Mesodermal cell (in vitro differentiated cells): ENCODE measurements around the gene CCNQ. TPM values are rescaled to one million over a fixed set of nuclear protein-coding genes. Genes with fewer than 3 reads are reported as not detected.

ENCODE experiments used
- H3K27ac ChIP-seq: 2 replicates; pipeline ENCODE4 v1.7.0; 2013; ENCODE audit warnings: mild to moderate bottlenecking, low read depth, low read length, moderate library complexity; ENCODE audit not compliant: severe bottlenecking
- H3K36me3 ChIP-seq: 2 replicates; pipeline ENCODE4 v1.7.1; 2013; ENCODE audit warnings: mild to moderate bottlenecking, low read length, moderate library complexity; ENCODE audit not compliant: control insufficient read depth, insufficient read depth
- H3K4me1 ChIP-seq: one replicate; pipeline ENCODE4 v1.7.1; 2013; ENCODE audit warnings: mild to moderate bottlenecking, low read length; ENCODE audit not compliant: insufficient read depth, control insufficient read depth, poor library complexity, severe bottlenecking
- H3K4me3 ChIP-seq: 2 replicates; pipeline ENCODE4 v1.7.0; 2013; ENCODE audit warnings: low read length, control low read depth, mild to moderate bottlenecking; ENCODE audit not compliant: insufficient read depth, poor library complexity, severe bottlenecking; ENCODE audit errors: extremely low read depth
- H3K9me3 ChIP-seq: 2 replicates; pipeline ENCODE4 v1.7.1; 2013; ENCODE audit warnings: mild to moderate bottlenecking, low read length, moderate library complexity; ENCODE audit not compliant: control insufficient read depth
- WGBS, 2 experiments: methylation state at CpG; one replicate each; pipeline ENCODE4 v1.1.5; 2013; ENCODE audit warnings: missing lambda C conversion rate in 2 of 2; ENCODE audit not compliant: insufficient coverage in 2 of 2; 5-methylcytosine and 5-hydroxymethylcytosine counted together
- polyA plus RNA-seq, 2 experiments: library from polyadenylated mRNA; stranded (reverse); fragments of 50-300 nt; gene quantifications; one replicate each; pipeline ENCODE4 v1.2.3, GENCODE V29; 2013

CCNQ gene
- polyA plus RNA-seq (2013, experiment 1 of 2), result 23.2 TPM
- polyA plus RNA-seq (2013, experiment 2 of 2), result 20.4 TPM

DNA sequence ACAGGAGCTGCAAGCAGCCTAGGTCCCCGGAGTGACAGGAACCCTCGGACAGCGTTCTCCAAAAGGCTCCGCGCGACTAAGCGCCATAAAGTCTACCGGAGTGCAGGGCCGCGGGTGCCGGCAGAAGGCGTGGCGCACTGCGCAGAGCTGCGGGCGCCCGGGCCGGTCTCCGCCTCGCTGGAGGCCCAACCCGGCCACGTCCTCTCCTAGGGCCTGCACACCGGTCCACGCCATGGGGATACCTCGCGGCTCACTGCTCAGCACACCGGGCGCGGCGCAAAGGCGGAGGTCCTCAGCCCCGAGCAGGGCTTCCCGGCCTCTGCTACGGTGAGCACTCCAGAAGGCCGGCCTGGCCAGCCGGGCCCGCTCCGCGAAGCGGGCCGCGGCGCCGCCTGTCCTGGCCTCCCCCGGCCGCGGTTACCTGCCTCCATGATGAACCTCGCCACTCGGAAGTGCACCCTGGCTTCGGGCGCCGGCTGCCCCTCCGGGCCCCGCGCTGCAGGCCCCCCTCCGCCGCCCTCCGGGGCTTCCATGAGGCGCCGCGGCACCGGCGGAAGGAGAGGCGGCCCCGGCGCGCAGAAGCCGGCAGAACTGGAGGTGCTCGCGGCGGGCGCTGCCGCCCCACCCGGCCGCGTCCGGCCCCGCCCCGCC is at the start of gene CCNQ:
TSS of gene CCNQ (minus strand) at position 599 of the 651 bp plus-strand sequence. CDS start at position 533, 66 bp downstream.
- H3K4me1 ChIP-seq, result peaks cover 4% of the 10 kb centered on the region
- peak within 1 kb of the TSS; percentile 58 for H3K4me3 ChIP-seq
- 0 to 3% methylated on average over 8 to 25 of the region's 79 CpGs for WGBS, 2 experiments
- H3K9me3 ChIP-seq, result no peaks in the 10 kb centered on the region
- peaks cover 13% of the 10 kb centered on the region for H3K36me3 ChIP-seq
- no peak within 1 kb of the TSS for H3K27ac ChIP-seq

DNA sequence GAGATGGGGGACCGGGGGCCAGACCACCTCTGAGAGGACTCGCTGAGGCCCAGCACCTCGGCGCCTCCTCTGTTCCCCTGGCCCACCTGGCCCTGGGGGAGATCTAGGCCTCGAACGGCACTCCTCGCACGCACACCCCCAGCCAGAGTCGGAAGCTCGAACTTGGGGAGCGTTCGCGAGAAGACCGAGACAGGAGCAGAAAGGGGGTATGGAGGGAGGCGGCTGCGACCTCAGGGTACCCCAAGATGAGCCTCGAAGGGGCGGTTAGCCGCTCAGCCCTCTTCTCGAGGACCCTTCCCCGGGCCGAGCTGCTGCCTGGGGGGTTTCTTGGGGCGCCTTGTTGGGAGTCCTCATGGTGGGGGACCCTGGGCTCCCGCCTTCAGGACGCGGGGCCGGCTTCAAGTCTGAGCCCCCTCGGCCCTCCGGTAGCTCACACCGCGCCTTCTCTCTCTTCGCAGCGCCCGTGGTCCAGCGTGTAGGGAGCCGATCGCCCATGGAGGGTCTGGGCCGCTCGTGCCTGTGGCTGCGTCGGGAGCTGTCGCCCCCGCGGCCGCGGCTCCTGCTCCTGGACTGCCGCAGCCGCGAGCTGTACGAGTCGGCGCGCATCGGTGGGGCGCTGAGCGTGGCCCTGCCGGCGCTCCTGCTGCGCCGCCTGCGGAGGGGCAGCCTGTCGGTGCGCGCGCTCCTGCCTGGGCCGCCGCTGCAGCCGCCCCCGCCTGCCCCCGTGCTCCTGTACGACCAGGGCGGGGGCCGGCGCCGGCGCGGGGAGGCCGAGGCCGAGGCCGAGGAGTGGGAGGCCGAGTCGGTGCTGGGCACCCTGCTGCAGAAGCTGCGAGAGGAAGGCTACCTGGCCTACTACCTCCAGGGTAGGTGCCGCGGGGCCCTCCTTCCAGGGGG is 48.8 kb upstream of the CCNQ start:
- H3K36me3 ChIP-seq, result no peaks in the 10 kb centered on the region
- WGBS, 2 experiments, result 6 to 14% methylated on average over 23 to 34 of the region's 85 CpGs
- H3K27ac ChIP-seq, result no peak overlapping the region
- H3K4me3 ChIP-seq, result no peak overlapping the region
- no peaks in the 10 kb centered on the region for H3K9me3 ChIP-seq
- no peaks in the 10 kb centered on the region for H3K4me1 ChIP-seq

DNA sequence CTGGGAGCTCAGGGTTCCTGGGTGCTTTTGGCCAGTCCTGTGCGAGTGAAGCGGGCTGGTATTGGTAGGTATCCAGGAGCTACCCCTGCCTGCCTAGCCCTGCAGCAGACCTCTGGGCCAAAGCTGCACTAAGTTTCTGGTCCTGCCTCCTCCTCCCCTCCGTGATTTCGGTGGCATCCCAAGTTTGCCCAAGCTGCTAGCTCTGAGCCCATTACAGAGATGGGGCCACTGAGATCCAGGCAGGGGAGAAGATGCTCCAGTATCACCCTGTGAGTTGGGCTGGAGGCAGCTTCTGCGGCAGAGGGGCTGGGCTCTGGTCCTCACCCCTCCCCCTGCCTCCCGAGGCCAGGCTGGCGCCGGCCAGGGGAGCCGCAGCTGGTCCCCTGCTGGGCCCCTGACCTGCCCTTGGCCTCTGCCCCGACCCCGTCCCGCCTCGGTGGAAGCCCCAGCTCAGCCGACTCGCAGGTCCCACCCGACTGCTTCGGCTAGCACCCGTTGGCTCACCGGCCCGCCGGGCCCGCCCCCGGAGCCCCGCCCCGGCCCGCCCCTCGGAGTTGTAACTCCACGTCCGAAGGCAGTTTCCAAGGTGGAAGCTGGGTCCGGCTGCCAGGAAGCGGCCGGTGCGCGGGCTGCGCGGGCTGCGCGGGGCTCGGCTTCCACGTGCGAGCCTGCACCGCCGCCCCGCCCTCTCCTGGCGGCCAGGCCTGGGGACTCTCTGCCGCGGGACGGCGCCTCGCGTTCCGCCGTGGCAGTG is 47.9 kb upstream of the CCNQ start, which contains the start of gene DUSP9:
TSS of gene DUSP9 (plus strand) at position 584 of the 754 bp plus-strand sequence. CDS start 751 bp downstream, outside the sequence.
- no peak within 1 kb of the TSS for H3K27ac ChIP-seq
- H3K9me3 ChIP-seq, result no peaks in the 10 kb centered on the region
- H3K36me3 ChIP-seq, result no peaks in the 10 kb centered on the region
- H3K4me3 ChIP-seq, result no peak within 1 kb of the TSS
- WGBS, 2 experiments, result 7% methylated on average over 21 of the region's 53 CpGs; no CpG with 5 or more reads in 1 of the 2 experiments
- H3K4me1 ChIP-seq, result no peaks in the 10 kb centered on the region

DNA sequence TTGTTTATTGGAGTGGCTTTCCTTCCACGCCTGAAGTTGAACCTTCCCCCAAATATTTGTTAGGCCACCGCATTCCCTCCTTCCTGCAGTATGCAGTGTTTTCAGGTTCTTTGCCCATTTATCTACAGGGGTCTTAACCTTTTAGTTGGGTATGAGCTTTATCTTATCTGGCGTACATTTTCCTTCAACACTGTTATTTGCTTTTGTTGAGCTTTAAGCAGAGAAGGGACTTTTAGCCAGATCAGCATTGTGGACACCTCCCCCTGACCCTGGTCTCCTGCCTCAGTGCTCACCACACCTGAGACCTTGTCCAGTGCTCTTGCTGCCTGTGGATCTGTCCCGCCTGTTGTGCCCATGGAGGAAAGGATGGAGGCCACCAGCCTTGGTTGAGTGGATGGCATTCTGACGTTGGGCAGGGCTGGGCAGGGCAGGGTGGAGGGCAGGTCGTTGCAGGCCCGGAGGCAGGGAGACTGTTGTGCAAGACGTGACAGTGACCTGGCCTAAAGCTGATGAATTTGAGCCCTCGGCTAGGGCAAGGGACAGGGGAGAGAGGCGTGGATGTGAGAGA is 47.1 kb upstream of the CCNQ start:
- Histone ChIP-seq H3K36me3 (no peaks in the 10 kb centered on the region), H3K27ac (no peak overlapping the region), H3K4me3 (no peak overlapping the region), H3K9me3 (no peaks in the 10 kb centered on the region), H3K4me1 (no peaks in the 10 kb centered on the region)
- 76% methylated on average over 5 of the region's 10 CpGs; no CpG with 5 or more reads in 1 of the 2 experiments for WGBS, 2 experiments

DNA sequence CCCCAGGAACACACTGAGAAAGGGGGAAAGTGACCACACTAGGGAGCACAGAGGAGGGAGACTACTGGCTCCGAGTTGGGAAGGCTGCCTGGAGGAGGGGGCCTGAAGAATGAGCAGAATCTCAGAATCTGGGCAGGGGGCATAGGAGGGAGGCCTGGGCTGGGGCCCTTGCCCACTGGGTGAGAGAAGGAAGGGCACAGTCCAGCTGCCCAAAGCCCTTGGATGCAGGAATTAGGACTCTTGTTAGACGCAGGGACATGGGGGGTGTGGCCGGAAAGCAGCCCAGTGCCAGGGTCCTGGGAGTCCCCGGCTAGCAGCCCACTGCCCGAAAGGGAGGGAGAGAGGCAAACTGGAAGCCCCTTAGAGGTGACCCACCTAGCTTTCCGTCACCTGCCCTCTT is 46.2 kb upstream of the CCNQ start:
- Histone ChIP-seq H3K4me3 (no peak overlapping the region), H3K4me1 (no peaks in the 10 kb centered on the region), H3K27ac (no peak overlapping the region), H3K36me3 (no peaks in the 10 kb centered on the region), H3K9me3 (no peaks in the 10 kb centered on the region)
- 58% methylated on average over 3 of the region's 6 CpGs; no CpG with 5 or more reads in 1 of the 2 experiments for WGBS, 2 experiments

DNA sequence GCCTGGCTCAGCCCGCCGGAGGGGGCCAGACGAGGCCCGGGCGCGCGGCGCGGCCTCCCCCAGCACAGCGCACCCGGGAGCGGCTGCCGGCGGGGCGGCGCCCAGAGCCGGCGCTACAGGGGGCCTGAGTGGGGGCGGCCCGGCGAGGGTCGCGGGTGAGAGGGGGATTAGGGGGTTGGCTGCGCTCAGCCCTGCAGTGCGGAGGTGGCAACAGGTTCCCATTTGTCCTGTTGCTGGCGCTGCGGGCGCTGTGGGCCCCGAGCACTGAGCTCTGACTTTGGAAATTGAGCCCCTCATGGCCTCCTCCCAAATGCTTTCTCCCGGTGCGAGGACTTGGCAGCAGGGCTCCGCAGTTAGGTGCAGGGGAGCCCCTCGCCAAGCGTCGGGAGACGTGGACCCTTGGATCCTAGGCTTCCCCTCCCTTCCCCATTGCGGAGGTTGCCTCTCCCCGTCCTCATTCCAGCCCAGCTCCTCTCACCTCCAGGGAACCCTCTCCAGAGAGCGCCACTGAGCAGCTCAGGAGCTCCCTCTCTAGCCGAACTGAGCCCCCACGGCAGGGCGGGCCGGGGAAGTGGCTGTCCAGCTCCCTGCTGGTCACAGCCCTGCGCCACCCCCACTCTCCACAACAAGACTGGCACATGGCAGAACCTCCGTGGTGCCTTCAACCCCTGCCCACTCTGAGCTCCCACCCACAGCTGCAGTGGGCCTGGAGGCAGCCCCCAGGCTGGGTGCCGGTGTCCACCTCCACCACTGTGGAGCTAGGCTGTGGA is 45.6 kb upstream of the CCNQ start:
- Histone ChIP-seq H3K27ac (no peak overlapping the region), H3K4me3 (peak overlapping the region; percentile 18), H3K36me3 (no peaks in the 10 kb centered on the region), H3K4me1 (no peaks in the 10 kb centered on the region), H3K9me3 (no peaks in the 10 kb centered on the region)
- WGBS, 2 experiments, result 10% methylated on average over 17 of the region's 46 CpGs; no CpG with 5 or more reads in 1 of the 2 experiments

DNA sequence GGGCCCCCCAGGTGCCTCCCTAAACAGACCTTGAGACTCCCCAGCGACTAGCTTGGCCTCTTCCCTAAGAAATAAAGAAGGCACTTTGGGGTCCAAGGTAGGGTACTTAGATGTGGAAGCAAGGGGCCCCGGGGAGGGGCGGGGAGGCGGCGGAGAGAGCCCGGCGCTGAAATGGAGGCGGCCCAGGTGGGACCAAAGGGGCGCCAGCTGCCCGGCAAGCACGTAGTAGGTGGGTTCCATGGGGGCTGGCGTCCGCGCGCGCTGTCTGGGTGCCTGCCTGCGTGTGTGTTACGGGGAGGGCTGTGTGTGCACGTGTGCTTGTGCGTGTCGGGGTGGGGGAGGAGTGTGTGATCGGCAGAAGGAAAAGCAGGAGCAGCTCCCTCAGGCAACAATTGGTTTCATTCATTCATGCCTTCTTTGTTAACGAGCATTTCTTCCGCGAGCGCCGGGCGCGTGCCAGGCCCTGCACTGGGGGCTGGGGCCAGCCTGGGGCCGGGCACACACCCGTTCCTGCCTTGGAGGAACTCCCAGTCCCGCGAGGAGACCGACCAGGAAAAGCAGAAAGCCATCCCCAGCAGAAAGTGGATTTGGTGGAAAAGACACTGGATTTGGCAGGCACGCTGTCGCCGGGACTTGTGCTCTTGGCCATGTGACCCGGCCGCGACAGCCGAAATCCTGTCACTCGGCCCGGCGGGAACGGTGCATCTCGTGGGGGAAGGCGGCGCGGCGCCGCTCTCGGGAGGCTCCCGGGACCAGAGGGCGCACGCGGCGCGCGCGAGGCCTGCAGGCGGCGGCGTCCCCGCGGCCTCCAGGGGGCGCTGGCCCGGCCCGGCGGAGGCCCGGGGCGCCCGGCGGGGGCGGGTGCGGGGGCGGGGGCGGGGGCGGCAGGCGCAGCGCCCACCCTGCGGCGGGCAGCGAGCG is 44.8 kb upstream of the CCNQ start:
- Histone ChIP-seq H3K4me1 (no peaks in the 10 kb centered on the region), H3K36me3 (no peaks in the 10 kb centered on the region), H3K4me3 (no peak overlapping the region), H3K27ac (no peak overlapping the region), H3K9me3 (no peaks in the 10 kb centered on the region)
- WGBS, 2 experiments, result 0 to 2% methylated on average over 7 to 21 of the region's 84 CpGs

DNA sequence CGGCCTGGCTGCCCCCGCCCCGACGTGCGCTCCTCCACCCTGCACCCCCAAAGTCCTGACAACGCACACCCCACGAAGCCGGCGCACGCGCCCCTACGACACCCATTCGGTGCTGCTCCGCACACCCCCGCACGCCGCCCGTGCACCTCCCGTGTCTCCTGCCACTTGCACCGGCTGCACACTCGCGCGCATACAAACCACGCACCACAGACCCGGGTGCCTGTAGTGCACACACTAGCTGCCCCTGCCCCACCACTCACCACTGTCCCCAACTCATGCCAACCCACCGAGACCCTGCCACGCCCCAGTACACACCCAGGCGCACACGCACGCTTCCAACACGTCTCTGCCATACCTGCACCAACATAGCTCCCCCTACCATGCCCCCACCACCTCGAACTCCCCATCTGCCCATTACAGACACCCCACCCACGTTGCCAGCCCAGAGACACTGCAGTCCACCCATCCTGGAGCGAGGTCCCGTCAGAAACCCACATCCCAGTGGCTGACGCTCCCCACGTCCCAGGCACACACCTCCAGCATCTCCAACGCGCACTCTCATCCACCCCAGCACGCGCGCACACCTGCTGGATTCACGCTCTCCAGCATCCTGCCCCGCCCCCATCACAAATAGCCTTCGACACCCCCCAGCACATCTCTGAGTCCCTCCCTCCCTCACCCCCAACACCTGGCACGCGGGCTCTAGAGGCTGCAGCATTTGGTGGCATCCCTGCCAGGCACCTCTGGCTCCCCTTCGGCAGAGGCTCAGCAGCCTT is 43.9 kb upstream of the CCNQ start:
- no peaks in the 10 kb centered on the region for H3K4me1 ChIP-seq
- H3K36me3 ChIP-seq, result no peaks in the 10 kb centered on the region
- WGBS, 2 experiments, result 4% methylated on average over 9 to 13 of the region's 48 CpGs
- H3K9me3 ChIP-seq, result no peaks in the 10 kb centered on the region
- no peak overlapping the region for H3K27ac ChIP-seq
- H3K4me3 ChIP-seq, result no peak overlapping the region
